Skeletal muscle tissue (tissue), 4 donors: ENCODE data around the gene WDR90. TPM values are rescaled to one million over a fixed set of nuclear protein-coding genes. Genes with fewer than 3 reads are reported as not detected.

Experiments
- H3K27ac ChIP-seq: one replicate; pipeline ENCODE4 v1.7.0; 2013; ENCODE audit warnings: mild to moderate bottlenecking, low read depth, low read length, inconsistent platforms
- H3K27me3 ChIP-seq, 3 donors: one replicate each; pipeline ENCODE4 v1.7.0; 2013; ENCODE audit warnings: low read length in 3 of 3; ENCODE audit not compliant: control insufficient read depth in 3 of 3, insufficient read depth in 3 of 3
- H3K36me3 ChIP-seq, 3 donors: one replicate each; pipeline ENCODE4 v1.7.0; 2013; ENCODE audit warnings: low read length in 3 of 3; ENCODE audit not compliant: control insufficient read depth in 3 of 3, insufficient read depth in 3 of 3
- H3K4me1 ChIP-seq, 3 donors: one replicate each; pipeline ENCODE4 v1.7.0; 2013; ENCODE audit warnings: low read length in 3 of 3, mild to moderate bottlenecking in 3 of 3; ENCODE audit not compliant: control insufficient read depth in 3 of 3, insufficient read depth in 3 of 3
- H3K4me3 ChIP-seq, 3 donors: one replicate each; pipeline ENCODE4 v1.7.0; 2013; ENCODE audit warnings: low read length in 3 of 3
- H3K9ac ChIP-seq, 3 donors: one replicate each; pipeline ENCODE4 v1.7.0; 2013; ENCODE audit warnings: low read length in 3 of 3, mild to moderate bottlenecking in 3 of 3, moderate library complexity in 2 of 3, low read depth in 1 of 3
- H3K9me3 ChIP-seq, 3 donors: one replicate each; pipeline ENCODE4 v1.7.0; 2013; ENCODE audit warnings: low read length in 3 of 3; ENCODE audit not compliant: control insufficient read depth in 3 of 3
- total RNA-seq: library from RNA; depleted of rRNA; stranded (reverse); fragments of >200 nt; gene quantifications from one replicate; pipeline ENCODE4 v1.2.3, GENCODE V29; 2014
- donor health status: Osteomylitis.

WDR90 gene
- total RNA-seq, 1 donor from 2014 or later, result 6.3 TPM

DNA sequence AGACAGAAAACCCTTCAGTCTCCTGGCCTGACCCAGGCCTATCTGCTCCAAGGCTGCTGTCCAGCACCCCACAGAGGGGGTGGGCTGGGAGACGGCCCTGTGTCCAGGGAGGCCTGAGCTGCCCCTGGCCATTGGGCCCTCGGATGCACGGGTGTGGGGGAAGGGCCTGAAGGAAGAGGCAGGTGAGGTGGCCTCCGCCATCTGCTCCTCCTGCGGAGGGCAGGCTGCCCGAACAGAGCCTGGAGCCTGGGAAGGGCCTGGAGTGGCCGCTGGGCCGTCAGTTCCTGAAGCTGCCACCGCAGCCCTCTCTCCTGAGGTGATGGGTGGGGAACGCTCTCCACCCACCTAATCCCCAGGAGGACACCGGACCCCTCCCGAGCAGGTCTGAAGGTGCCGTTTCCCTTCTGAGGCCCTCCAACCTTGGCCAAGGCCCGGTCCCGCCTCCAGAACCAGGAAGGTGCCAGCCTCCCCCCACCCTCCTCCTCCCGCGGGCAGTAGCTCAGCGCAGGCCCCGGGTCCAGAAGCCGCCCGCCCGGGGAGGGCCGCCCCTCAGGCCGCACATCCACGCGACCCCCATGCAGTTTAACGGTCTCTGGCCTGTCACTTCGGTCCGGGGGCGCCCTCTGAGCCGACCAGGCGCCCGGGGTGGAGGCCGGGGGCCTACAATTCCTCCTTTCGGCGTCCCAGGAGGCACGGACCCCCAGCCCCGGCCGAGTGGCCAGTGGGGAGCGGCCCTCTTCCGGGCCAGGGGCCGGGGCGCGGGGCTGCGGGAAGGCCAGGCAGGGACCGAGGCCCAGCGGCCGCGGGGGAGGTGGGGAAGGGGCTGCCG, 55.6 kb downstream of the WDR90 start:
- H3K9ac ChIP-seq, result no peak overlapping the region
- H3K4me1 ChIP-seq, result peaks cover 0 to 5% (median 2%) of the 10 kb centered on the region in 3 donors
- no peaks in the 10 kb centered on the region for H3K9me3 ChIP-seq
- H3K27ac ChIP-seq, result no peak overlapping the region
- no peaks in the 10 kb centered on the region for H3K36me3 ChIP-seq
- peaks cover 75 to 91% (median 86%) of the 10 kb centered on the region in 3 donors for H3K27me3 ChIP-seq
- no peak overlapping the region for H3K4me3 ChIP-seq

DNA sequence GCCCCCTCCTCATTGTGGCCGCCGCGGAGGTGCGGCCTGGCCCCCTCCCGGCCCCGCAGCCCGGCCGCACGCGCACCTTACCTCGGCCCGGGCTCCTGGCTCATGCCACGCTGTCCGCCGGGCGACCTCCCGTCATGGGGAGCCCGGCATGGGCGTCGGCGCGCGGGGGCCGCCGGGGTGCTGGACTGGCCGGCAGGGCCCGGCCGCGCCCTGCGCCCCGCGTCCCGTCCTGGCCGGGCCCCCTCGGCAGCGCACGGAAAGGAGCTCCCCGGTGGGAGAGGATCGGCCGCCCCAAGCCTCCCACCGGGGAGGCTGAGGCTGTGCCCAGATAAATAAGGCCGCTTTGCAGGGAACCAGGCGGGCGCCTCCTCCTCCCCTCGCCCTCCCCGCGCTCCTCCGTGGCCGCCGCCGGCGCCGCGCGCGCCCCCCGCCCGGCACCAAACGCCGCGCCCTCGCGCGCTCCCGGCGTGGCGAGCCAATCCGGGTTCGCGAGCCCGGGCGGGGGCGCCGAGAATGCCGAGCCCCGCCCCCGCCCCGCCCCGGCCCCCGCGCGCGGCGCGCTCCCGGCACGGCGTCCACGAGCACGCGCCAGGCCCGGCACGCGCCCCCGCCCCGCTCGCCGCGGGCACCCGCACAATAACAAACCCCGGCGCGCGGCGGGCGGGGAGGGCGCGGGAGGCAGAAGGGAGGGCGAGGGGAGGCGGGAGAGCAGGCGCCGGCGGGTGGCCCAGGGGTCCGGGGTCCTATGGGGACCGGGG, 56.4 kb downstream of the WDR90 start, which contains the start of gene FBXL16:
Gene FBXL16, minus strand, starts transcription at position 371 of the 758 bp plus-strand sequence. CDS start 8,396 bp downstream, outside the sequence.
- Histone ChIP-seq H3K9me3 (no peaks in the 10 kb centered on the region), H3K27ac (no peak within 1 kb of the TSS), H3K4me3 (no peak within 1 kb of the TSS), H3K36me3 (no peaks in the 10 kb centered on the region), H3K27me3 (peaks cover 76 to 92% (median 86%) of the 10 kb centered on the region in 3 donors), H3K4me1 (peaks cover 0 to 10% (median 4%) of the 10 kb centered on the region in 3 donors), H3K9ac (no peak within 1 kb of the TSS)

DNA sequence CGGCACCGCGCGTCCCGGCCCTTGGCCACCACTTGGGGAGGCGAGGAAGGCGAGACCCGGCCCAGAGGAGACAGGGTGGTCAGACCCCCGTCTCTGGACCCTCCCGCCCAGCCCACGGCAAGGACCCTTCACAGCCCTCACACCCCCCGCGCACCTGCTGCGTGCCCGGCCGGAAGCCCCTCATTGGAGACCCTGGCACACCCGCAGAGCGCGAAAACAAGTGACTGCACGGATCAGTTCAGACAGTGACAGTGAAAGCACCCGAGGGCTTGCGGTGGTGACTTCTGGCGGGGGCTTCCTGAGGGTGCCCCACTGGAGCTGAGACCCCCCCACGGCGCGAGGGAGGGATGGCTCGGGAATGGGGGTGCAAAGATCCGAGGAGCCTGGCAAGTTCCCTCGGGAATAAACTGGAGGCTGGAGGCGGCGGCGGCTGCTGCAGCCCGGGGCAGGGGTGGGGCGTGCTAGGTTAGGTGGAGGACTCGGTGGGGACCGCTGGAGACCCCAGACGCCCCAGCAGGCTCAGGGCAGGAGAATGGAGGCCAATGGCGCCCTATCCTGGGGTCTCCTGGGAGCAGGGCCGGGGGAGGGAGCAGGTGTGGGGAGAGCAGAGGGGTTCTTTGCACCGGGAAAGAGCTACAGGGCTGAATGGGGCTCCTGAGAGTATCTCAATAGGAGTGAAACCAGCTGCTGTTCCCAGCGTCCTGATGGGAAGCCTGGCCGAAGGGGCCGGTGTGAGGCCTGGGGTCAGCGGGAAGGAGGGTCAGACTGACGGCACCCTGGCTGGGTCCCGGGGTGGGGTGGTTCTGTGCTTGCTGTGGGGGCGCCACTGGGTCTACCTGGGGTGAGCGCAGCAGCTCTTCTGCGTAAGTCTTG, 57.3 kb downstream of the WDR90 start:
- peaks cover 84 to 93% (median 87%) of the 10 kb centered on the region in 3 donors for H3K27me3 ChIP-seq
- no peak overlapping the region for H3K4me3 ChIP-seq

DNA sequence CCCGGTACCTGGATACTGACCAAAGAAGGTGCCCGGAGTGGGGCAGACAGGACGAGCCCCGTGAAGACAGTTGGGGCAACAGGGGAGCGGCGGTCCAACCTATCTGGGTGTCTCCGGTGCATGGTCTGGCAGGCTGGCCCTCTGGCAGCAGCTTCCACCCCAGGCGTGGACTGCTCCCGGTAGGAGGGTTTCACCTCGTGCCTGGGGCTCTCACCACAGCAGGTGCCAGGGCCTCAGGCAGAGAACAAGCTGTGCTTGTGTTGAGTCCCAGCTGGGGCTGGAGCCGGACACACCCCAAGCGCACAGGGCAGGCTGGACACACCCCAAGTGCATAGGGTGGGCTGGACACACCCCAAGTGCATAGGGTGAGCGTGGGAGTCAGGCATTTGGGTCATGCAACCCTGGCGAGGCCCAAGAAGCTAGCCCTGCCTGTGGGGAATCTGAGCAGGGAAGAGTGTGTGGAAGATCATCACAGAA, 57.9 kb downstream of the WDR90 start:
- no peaks in the 10 kb centered on the region for H3K36me3 ChIP-seq
- no peak overlapping the region for H3K9ac ChIP-seq
- H3K9me3 ChIP-seq, result no peaks in the 10 kb centered on the region
- H3K4me3 ChIP-seq, result no peak overlapping the region
- no peak overlapping the region for H3K27ac ChIP-seq
- peaks cover 80 to 88% (median 83%) of the 10 kb centered on the region in 3 donors for H3K27me3 ChIP-seq
- peaks cover 0 to 10% (median 7%) of the 10 kb centered on the region in 3 donors for H3K4me1 ChIP-seq

More for the DNA sequence above, 57.3 kb downstream of the WDR90 start:
- Histone ChIP-seq H3K9ac (no peak overlapping the region), H3K36me3 (no peaks in the 10 kb centered on the region), H3K9me3 (no peaks in the 10 kb centered on the region), H3K27ac (no peak overlapping the region), H3K4me1 (peaks cover 0 to 10% (median 4%) of the 10 kb centered on the region in 3 donors)

DNA sequence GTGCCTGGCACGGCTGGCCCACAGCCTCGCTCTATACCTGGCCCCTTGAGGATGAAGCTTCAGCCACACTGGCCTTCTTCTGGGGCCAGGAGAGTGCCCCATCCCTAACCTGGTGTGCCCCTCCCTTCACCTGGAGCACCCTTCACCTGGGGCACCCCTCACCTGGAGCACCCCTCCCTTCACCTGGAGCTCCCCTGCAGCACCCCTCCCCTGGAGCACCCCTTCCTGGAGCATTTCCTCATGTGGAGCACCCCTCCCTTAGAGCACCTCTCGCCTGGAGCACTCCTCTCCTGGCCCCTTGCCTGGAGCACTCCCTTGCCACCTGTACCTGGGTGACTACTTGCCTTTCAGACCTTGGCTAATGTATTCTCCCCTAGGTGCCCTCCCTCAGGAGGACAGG, 58.9 kb downstream of the WDR90 start:
- H3K36me3 ChIP-seq, result no peaks in the 10 kb centered on the region
- H3K27ac ChIP-seq, result no peak overlapping the region
- H3K9ac ChIP-seq, result no peak overlapping the region
- H3K9me3 ChIP-seq, result no peaks in the 10 kb centered on the region
- H3K4me3 ChIP-seq, result no peak overlapping the region
- peaks cover 71 to 79% (median 73%) of the 10 kb centered on the region in 3 donors for H3K27me3 ChIP-seq
- H3K4me1 ChIP-seq, result peaks cover 0 to 13% (median 7%) of the 10 kb centered on the region in 3 donors

DNA sequence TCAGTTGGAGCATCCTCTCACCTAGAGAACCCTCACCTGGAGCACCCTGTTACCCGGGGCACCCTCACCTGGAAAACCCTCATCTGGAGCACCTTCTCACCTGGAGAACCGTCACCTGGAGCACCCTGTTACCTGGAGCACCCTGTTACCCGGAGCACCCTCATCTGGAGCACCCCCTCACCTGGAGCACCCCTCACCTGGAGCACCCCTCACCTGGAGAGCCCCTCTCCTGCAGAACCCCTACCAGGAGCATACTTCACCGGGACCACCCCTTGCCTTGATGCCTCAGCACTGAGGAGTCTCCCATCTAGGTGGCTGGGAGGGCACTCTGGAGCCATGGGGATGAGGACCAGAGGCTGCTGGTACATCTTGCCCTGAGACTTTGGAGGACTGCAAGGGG, 59.8 kb downstream of the WDR90 start:
- no peak overlapping the region for H3K9ac ChIP-seq
- no peaks in the 10 kb centered on the region for H3K9me3 ChIP-seq
- no peak overlapping the region for H3K27ac ChIP-seq
- no peak overlapping the region for H3K4me3 ChIP-seq
- H3K4me1 ChIP-seq, result peaks cover under 1 to 14% (median 7%) of the 10 kb centered on the region in 3 donors
- no peaks in the 10 kb centered on the region for H3K36me3 ChIP-seq
- H3K27me3 ChIP-seq, result peaks cover 64 to 73% (median 67%) of the 10 kb centered on the region in 3 donors

DNA sequence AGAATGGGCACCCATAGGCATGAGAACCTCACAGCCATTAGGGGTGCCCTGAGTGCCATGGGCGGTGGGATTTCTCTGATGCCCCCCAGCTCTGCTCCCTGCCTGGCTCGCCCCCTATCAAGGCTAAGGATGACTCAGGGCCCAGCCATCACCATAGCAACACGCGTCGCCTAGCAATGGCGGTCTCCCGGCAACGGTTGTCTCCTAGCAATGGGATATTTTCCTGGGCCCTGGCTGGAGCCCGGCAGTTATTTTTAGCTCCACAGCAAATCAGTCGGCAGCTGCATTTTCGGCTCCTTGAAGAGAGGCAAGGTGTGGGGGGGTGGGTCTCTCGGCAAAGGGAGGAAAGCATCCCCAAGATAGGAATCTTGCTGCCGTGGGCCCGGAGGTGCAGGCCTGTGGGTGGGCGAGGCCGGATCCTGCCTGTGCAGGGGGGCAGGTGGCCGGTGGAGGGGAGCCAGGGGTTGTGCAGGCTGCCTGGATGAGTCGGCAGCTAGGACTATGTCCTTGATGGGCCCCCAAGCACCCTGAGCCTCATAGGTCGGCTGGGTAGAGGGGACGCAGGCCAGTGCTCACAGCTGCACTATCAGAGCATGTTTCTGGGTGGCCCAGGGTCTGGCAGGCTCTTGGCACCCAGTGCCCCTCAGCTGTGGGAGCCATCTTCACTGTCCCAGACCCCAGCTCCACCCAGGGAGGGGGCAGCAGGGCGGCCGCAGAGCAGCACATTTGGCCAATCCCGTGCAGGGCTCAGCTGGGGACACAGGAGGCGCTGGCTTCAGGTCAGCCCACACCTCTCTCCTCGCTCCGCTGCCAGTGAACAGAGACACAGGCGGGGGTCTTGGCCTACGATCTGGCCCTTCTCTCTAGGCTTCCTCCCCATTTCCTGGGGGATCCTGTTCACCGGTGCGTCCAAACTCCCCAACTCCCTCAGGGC, 60.7 kb downstream of the WDR90 start:
- Histone ChIP-seq H3K4me1 (peaks cover 9 to 21% (median 9%) of the 10 kb centered on the region in 3 donors), H3K9ac (no peak overlapping the region), H3K27ac (no peak overlapping the region), H3K27me3 (peaks cover 55 to 66% (median 60%) of the 10 kb centered on the region in 3 donors), H3K9me3 (no peaks in the 10 kb centered on the region), H3K36me3 (no peaks in the 10 kb centered on the region), H3K4me3 (no peak overlapping the region)

DNA sequence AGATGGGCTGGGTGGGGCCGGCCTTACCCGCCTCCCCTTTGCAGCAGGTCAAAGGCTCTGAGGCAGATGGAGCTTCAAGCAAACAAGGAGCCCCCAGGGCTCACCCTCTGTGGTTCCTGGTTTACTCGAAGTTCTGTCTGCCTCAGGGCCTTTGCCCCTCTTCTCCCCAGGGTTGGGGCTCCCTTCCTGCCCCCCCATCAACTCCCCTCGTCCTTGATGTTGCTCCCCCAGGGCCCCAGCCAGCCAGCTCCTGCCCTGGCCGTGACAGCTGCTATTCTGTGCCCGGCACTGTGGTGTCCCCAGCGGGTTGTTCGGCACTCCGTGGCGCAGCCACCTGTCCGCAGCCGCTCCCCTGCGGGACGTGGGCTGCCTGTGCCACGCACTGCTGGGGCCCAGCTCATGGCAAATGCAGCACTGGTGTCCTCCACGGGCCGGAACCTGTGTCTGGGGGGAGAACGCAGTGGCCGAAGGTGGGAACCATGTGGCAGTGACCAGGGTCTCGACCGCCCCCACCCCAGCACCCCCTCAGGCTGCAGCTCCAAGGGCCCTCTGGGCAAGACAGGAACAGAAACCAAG, 61.4 kb downstream of the WDR90 start:
- H3K27ac ChIP-seq, result no peak overlapping the region
- no peak overlapping the region for H3K9ac ChIP-seq
- H3K36me3 ChIP-seq, result no peaks in the 10 kb centered on the region
- H3K9me3 ChIP-seq, result no peaks in the 10 kb centered on the region
- H3K27me3 ChIP-seq, result peaks cover 52 to 61% (median 58%) of the 10 kb centered on the region in 3 donors
- no peak overlapping the region for H3K4me3 ChIP-seq
- H3K4me1 ChIP-seq, result peaks cover 9 to 24% (median 9%) of the 10 kb centered on the region in 3 donors
